Endothelial cell (in vitro differentiated cells): ENCODE results near the gene KCNE5. TPM values are rescaled to one million over a fixed set of nuclear protein-coding genes. Genes with fewer than 3 reads are reported as not detected.

ENCODE experiments used
- DNase-seq: peaks from one replicate; pipeline ENCODE4 v3.0.0; 2021; ENCODE audit warnings: low spot score
- H3K27ac Mint-ChIP-seq: one replicate; pipeline ENCODE4 v1.8.0; 2021; ENCODE audit warnings: mixed read lengths, inconsistent platforms; ENCODE audit not compliant: unreplicated experiment
- H3K27me3 Mint-ChIP-seq: one replicate; pipeline ENCODE4 v1.8.0; 2021; ENCODE audit warnings: mild to moderate bottlenecking, moderate library complexity, mixed read lengths, inconsistent platforms; ENCODE audit not compliant: unreplicated experiment
- H3K36me3 Mint-ChIP-seq: one replicate; pipeline ENCODE4 v1.8.0; 2021; ENCODE audit warnings: mild to moderate bottlenecking, low read depth, mixed read lengths, inconsistent platforms; ENCODE audit not compliant: unreplicated experiment
- H3K4me1 Mint-ChIP-seq: one replicate; pipeline ENCODE4 v1.8.0; 2021; ENCODE audit warnings: mild to moderate bottlenecking, mixed read lengths, inconsistent platforms; ENCODE audit not compliant: unreplicated experiment
- H3K4me3 Mint-ChIP-seq: one replicate; pipeline ENCODE4 v1.8.0; 2021; ENCODE audit warnings: mild to moderate bottlenecking, mixed read lengths, inconsistent platforms; ENCODE audit not compliant: unreplicated experiment
- H3K9me3 Mint-ChIP-seq: one replicate; pipeline ENCODE4 v1.8.0; 2021; ENCODE audit warnings: mixed read lengths, inconsistent platforms; ENCODE audit not compliant: unreplicated experiment
- CTCF ChIP-seq: fragments of 200-600 bp; sonication (generic); IDR thresholded peaks from one replicate; pipeline ENCODE4 v1.5.0; 2021; ENCODE audit warnings: antibody characterized with exemption; ENCODE audit not compliant: unreplicated experiment
- total RNA-seq: library from RNA; stranded (reverse); fragmentation: NEBNext Ultra II Directional; extraction: Animal tissue kit (Norgen Biotek cat#: 25700); gene quantifications from one replicate; pipeline ENCODE4 v1.2.1, GENCODE V29; 2021; ENCODE audit not compliant: unreplicated experiment

The KCNE5 gene
- total RNA-seq, 1 donor from 2014 or later: 9.4 TPM

- H3K27me3 Mint-ChIP-seq: no peaks in the 10 kb centered on the region
- peaks cover 7% of the 10 kb centered on the region for H3K36me3 Mint-ChIP-seq
- no peak overlapping the region for H3K4me3 Mint-ChIP-seq
- no peak for DNase-seq
- no peaks in the 10 kb centered on the region for H3K9me3 Mint-ChIP-seq
- peaks cover 5% of the 10 kb centered on the region for H3K4me1 Mint-ChIP-seq
- H3K27ac Mint-ChIP-seq: no peak overlapping the region
- TF ChIP-seq CTCF: no peak
Measured at GRCh38 chrX:109629310-109629709, 4.3 kb upstream of the KCNE5 start.

- Mint-ChIP-seq H3K9me3 (no peaks in the 10 kb centered on the region), H3K4me1 (peaks cover 5% of the 10 kb centered on the region), H3K27ac (no peak overlapping the region), H3K4me3 (no peak overlapping the region), H3K27me3 (peaks cover 4% of the 10 kb centered on the region), H3K36me3 (peaks cover 7% of the 10 kb centered on the region)
- no peak for DNase-seq
- no peak for TF ChIP-seq CTCF
Measured at GRCh38 chrX:109626637-109627036, 1.7 kb upstream of the KCNE5 start.

DNA sequence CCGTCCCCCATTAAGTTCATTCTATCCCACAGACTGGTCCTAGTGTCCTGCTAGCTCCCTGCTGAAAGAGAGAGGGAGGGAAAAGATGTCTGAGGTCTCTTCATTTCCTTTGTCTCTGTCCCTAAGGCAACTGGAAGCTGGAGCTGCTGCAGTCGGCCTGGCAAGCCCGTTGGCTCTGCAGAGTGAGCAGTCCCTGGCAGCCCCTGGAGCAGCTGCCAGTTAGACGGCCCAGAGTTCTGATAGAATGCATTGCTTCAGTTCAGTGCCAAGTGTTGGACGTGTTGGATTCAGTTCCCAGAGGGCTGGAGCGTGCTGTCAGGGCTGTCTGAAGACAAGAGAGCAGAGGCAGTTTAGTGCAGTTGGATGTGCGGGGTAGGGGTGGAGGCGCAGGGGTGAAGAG is 975 bp downstream of the KCNE5 start:
- H3K4me3 Mint-ChIP-seq: no peak overlapping the region
- no peaks in the 10 kb centered on the region for H3K9me3 Mint-ChIP-seq
- peaks cover 4% of the 10 kb centered on the region for H3K27me3 Mint-ChIP-seq
- no peak for DNase-seq
- H3K27ac Mint-ChIP-seq: no peak overlapping the region
- H3K36me3 Mint-ChIP-seq: peaks cover 3% of the 10 kb centered on the region
- no peak for TF ChIP-seq CTCF
- H3K4me1 Mint-ChIP-seq: no peaks in the 10 kb centered on the region

DNA sequence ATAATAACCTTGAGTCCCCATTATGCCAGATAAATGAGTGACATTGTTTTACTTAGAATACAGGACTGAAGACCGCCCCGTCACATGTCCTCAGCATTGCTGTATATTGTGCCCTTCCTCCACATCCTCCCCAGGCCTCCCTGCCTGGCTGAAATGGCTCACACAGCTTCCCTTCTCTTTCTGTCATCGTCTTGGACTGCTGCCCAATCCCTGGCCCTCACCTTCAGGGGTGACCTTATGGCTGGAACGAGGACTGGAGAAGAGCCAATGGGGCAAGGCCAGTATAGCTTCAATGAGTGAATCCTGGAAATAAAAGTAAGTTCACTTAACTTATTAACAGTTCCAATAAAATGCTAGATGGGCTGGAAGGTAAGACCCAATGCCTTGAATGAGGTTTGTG is 2.7 kb downstream of the KCNE5 start:
- H3K27me3 Mint-ChIP-seq: peaks cover 4% of the 10 kb centered on the region
- no peak for TF ChIP-seq CTCF

GRCh38 chrX:109619771-109620170 is 5.2 kb downstream of the KCNE5 start:
- Mint-ChIP-seq H3K36me3 (no peaks in the 10 kb centered on the region), H3K9me3 (no peaks in the 10 kb centered on the region), H3K27ac (no peak overlapping the region), H3K27me3 (peaks cover 4% of the 10 kb centered on the region), H3K4me1 (peaks cover 2% of the 10 kb centered on the region), H3K4me3 (no peak overlapping the region)
- no peak for TF ChIP-seq CTCF
- DNase-seq: no peak

More for the DNA sequence above, 2.7 kb downstream of the KCNE5 start:
- Mint-ChIP-seq H3K27ac (no peak overlapping the region), H3K4me3 (no peak overlapping the region), H3K36me3 (no peaks in the 10 kb centered on the region), H3K9me3 (no peaks in the 10 kb centered on the region), H3K4me1 (no peaks in the 10 kb centered on the region)
- no peak for DNase-seq
